ENCODE results near the gene DTNB.

DTNB gene

GRCh38 chr2:25492726-25493125, 180.7 kb downstream of the DTNB start:
- DNase-seq (ENCODE audit: low spot score): no peak
- in situ Hi-C loops (cut with MboI; ENCODE audit: low sequenced_read_pairs, unreplicated experiment): no loop called here
- TF ChIP-seq, protein P1, sequence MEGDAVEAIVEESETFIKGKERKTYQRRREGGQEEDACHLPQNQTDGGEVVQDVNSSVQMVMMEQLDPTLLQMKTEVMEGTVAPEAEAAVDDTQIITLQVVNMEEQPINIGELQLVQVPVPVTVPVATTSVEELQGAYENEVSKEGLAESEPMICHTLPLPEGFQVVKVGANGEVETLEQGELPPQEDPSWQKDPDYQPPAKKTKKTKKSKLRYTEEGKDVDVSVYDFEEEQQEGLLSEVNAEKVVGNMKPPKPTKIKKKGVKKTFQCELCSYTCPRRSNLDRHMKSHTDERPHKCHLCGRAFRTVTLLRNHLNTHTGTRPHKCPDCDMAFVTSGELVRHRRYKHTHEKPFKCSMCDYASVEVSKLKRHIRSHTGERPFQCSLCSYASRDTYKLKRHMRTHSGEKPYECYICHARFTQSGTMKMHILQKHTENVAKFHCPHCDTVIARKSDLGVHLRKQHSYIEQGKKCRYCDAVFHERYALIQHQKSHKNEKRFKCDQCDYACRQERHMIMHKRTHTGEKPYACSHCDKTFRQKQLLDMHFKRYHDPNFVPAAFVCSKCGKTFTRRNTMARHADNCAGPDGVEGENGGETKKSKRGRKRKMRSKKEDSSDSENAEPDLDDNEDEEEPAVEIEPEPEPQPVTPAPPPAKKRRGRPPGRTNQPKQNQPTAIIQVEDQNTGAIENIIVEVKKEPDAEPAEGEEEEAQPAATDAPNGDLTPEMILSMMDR (IDR thresholded peaks at IDR 0.05; ENCODE audit: borderline replicate concordance, control extremely low read depth, extremely low read depth, insufficient read depth, missing control alignments): no peak

- DNase-seq (ENCODE audit: low spot score): no peak
- in situ Hi-C loops (cut with MboI; ENCODE audit: low sequenced_read_pairs, unreplicated experiment): no loop called here
- TF ChIP-seq, protein P1 (IDR thresholded peaks at IDR 0.05; ENCODE audit: borderline replicate concordance, control extremely low read depth, extremely low read depth, insufficient read depth, missing control alignments): no peak
Measured at GRCh38 chr2:25491966-25492532, 181.3 kb downstream of the DTNB start.

DNA sequence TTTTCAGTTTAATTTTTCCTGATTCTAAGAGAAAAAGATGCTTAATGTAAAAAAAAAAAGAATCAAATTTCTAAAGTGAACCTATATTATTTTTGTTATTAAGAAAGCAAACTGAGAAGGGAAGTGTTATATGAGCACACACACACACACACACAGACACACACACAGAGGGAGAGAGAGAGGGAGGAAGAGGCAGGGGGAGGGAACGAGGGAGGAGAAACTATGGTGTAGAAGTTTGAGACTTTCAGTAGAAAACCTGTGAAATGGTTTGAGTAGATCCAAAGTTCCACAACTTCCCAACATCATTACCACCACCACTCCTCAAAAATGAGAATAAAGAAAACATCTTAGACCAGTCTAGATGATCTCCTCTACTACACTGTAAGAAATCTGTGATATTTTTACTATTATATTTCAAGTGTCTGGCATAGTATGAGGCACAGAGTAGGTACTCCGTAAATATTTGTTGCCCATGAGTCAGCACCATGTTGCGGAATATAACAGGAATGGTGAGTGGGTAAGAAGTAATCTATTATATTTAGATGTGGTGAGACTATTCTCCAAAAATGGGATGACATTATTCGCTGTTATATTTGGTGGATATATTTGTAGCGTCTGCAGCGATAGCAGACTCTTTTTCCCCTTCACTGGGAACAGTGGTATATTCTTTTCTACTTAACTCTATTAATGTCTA, 182.2 kb downstream of the DTNB start:
- in situ Hi-C loops (cut with MboI; ENCODE audit: low sequenced_read_pairs, unreplicated experiment): no loop called here
- DNase-seq (ENCODE audit: low spot score): no peak
- TF ChIP-seq, protein P1 (IDR thresholded peaks at IDR 0.05; ENCODE audit: borderline replicate concordance, control extremely low read depth, extremely low read depth, insufficient read depth, missing control alignments): no peak

DNA sequence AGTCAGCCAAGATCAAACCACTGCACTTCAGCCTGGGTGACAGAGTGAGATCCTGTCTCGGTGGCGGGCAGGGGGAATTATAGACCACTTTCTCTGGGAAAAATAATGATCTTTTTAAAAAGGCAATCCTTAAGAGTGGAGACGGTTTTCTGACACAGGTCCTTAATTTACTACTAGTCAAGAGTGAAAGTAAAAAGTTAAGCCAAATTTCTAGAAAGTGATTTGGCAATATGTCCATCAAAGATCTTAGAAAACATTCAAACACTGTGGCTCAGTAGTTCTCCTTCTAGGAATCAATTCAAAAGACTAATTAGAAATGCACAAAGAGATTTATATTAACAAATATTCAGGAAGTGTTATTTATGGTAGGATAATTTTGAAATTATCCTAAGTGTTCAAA, 183.2 kb downstream of the DTNB start:
- TF ChIP-seq, protein P1 (IDR thresholded peaks at IDR 0.05; ENCODE audit: borderline replicate concordance, control extremely low read depth, extremely low read depth, insufficient read depth, missing control alignments): no peak
- no peak for DNase-seq (ENCODE audit: low spot score)
- in situ Hi-C loops (cut with MboI; ENCODE audit: low sequenced_read_pairs, unreplicated experiment): no loop called here

GRCh38 chr2:25489631-25490030, 183.7 kb downstream of the DTNB start:
- TF ChIP-seq, protein P1 (IDR thresholded peaks at IDR 0.05; ENCODE audit: borderline replicate concordance, control extremely low read depth, extremely low read depth, insufficient read depth, missing control alignments): no peak
- in situ Hi-C loops (cut with MboI; ENCODE audit: low sequenced_read_pairs, unreplicated experiment): no loop called here
- no peak for DNase-seq (ENCODE audit: low spot score)

- TF ChIP-seq, protein P1 (IDR thresholded peaks at IDR 0.05; ENCODE audit: borderline replicate concordance, control extremely low read depth, extremely low read depth, insufficient read depth, missing control alignments): no peak
- DNase-seq (ENCODE audit: low spot score): no peak
- in situ Hi-C loops (cut with MboI; ENCODE audit: low sequenced_read_pairs, unreplicated experiment): no loop called here
Measured at GRCh38 chr2:25483607-25484266, 189.6 kb downstream of the DTNB start.
